ENCODE data around the gene LANCL3.
"Not testable (repeated sequence)": the region's sequence is repeated elsewhere in the genome, so short reads cannot be mapped to it uniquely, and the experiment has no call there.

LANCL3 gene

GRCh38 chrX:37627602-37628001 lies 56.1 kb downstream of the LANCL3 start:
- DNase-seq = no peak

DNA sequence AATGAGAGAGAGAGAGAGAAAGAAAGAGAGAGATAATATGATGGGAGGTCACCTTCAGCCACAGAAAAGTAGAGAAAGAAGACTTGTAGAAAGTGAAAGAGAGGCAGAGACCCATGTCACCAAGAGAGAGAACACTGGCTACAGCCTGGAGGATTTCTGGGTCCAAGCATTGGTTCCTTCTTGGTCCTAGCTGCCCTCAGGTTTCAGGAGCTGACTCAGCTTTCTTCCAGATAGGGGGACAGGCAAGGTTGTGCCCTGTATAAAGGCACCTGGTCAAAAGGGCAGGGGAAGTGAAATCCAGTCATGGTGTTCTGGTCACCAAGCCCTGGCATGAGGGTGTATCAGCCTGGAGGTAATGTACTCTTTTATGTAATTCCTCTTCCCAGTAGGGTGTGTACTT lies 66.6 kb downstream of the LANCL3 start:
- DNase-seq = no peak

GRCh38 chrX:37640142-37640541 lies 68.7 kb downstream of the LANCL3 start:
- peak; percentile 6 to 12 for DNase-seq

- DNase-seq = no peak
Measured at GRCh38 chrX:37641859-37642258, 70.4 kb downstream of the LANCL3 start.

DNA sequence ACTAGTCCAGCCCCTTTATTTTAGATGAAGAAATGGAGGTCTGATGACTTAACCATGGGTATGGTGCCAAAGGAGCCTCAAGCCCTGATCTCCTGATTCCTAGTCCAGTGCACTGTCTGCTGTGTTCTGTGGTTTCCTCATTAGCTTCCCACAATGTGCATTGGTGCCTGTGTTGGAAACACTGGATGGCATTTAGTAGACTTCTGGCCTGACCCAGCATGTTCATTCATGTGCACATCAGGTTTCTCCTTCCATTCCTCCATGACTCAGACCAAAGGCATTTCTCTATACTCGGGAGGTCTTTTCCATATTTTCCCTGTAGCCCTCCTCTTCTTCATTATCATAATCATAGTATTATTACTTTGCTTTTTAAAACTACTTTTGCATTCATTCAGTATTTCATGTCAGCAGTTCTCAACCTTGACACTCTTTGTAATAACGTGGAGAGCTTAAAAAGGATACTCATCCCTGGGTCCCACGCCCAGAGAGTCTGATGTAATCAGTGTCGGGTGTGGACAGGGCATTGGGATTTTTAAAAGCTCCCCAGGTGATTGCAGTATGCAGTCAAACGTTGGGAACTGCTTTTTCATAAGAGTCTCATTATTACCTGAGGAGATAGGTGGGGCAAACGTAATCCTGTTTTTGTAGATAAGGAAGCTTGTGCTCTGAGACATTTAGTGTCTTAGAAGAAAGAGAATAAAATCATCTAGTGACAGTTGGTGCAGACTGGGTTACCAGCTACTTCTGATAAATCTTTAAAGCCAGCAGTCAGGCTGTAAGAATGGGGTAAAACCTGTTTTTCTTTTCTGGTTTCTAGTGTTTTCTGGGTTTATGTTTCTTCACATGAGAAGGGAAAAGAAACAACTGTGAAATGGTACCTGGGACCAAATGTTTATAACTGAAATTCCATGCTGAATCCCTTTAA lies 73.2 kb downstream of the LANCL3 start:
- DNase-seq = no peak

DNA sequence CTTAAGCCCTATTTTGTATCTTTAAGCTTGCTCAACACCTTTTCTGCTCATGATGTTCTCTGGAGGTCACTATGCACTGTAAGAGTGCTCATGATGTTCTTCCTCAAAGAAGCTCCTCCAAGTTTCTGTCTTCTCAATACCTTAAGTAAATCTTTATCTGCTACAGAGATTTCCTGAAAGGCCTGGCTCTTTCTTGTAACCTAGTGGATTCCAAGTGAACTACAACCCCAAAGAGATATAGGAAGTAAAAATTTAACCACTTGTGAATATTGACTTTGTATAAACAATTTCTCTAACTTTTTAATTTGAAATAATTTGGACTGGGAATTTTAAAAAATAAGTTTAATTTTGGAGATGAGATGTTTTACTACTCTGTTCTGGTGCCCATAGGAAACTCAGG lies 74.8 kb downstream of the LANCL3 start:
- DNase-seq = no peak

GRCh38 chrX:37650879-37651278 lies 79.4 kb downstream of the LANCL3 start:
- not testable (repeated sequence) for DNase-seq

- DNase-seq = no peak
Measured at GRCh38 chrX:37651921-37652452, 80.5 kb downstream of the LANCL3 start.

- no peak for DNase-seq
Measured at GRCh38 chrX:37652589-37653231, 81.2 kb downstream of the LANCL3 start.

DNA sequence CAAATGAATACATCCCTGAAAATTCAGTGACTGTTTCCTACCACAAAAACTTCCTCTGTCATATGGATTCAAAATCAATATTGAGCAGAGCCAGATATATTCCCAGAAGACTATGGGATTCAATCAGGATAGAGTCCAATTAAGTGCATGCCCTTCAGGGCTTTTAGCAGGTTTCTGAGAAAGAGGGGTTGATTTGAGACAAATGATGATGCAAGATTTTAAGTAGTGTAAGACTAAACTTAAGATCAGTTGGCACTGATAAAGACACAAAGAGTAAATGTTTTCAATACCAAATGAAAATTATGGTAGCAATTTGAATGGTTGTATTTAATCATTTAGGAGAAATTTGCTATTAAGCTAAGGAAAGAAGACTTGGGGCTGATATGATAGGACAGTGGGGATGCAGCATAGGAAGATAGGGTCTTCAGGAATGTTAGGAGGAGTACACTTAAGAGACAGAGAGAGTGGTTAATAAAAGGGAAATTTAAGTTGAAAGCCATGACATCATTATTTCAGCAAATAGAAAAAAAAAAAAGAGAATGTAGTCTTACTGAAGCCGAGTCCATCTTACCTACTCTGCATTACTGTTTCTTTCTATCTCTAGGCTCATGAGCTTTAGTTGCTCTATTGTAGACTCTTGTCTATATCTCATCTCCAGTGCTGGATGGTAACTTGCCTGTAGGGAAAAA lies 82.1 kb downstream of the LANCL3 start:
- no peak for DNase-seq

DNA sequence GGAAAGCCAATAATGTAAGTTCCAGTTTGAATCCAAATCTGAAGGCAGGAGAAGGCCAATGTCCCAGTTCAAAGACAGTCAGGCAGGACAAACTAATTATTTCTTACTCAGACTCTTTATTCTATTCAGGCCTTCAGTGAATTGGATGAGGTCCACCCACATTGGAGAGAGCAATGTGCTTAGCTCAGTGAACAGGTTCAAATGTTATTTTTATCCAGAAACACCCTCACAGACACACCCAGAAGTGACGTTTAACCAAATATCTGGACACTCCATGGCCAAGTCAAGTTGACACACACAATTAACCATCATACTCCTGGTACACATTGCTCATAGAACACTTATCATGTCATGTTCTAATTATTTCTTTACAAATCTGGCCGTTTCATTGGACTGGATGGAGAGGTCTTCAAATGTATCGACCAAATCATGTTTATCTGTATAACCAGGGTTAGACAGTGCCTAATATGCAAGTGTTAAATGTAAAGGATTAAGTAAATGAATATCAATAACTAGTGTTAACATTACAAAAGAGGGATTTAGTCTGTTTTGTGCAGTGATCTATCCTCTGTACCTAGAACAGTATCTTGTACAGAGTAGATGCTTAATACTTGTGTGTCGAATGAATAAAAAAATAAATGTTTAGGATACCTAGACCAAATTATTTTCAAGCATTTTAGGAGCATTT lies 87.0 kb downstream of the LANCL3 start:
- no peak for DNase-seq

DNA sequence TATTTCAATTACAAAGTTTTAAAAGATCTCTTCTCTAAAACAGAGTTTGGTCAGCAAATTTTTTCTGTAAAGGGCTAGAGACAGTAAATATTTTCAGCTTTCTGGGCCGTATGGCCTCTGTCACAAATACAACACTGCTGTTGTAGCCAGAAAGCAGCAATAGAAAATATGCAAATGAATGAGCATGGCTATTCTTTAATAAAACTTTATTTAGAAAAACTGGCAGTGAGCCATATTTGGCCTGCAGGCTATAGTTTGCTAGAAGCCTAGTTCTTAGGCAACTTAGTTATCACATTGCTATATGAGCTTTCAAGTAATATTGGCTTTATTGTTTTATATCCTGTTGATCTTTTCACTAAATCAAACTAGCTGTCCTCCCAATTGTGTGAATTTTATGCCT lies 87.6 kb downstream of the LANCL3 start:
- DNase-seq = no peak

GRCh38 chrX:37662181-37662580 lies 90.7 kb downstream of the LANCL3 start:
- no peak for DNase-seq

DNA sequence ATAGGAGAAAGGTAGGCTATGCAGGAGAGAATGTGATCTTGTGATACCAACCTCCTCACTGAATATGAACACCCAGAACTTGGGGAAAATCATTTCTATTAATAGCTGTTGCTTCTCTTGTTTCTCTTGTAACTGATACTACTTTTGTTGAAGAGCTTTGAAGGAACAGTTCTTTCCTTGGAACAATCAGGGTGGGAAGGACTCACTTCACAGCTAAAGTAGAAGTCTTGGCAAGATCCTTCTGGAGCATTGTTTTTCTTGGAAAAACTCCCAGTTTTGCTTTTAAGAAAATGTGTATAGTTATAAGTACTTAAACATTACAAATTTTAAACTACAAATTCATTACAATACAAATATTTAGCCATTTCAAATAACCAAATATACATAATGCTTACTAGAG lies 95.1 kb downstream of the LANCL3 start:
- no peak for DNase-seq

DNA sequence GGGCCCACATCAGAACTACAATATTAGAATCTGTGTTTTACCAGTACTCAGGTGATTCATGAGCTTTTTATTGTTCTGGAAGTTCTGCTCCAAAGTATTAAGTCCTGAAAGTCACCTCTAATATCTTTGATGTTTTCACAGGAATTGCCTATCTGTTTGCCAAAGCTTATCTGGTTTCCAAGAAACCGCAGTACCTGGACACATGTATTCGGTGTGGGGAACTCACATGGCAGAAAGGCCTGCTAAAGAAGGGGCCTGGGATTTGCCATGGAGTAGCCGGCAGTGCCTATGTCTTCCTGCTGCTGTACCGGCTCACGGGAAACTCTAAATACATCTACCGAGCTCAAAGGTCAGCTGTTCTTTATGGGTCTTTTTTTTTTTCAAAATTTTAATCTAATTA lies 95.7 kb downstream of the LANCL3 start:
- DNase-seq = no peak

DNA sequence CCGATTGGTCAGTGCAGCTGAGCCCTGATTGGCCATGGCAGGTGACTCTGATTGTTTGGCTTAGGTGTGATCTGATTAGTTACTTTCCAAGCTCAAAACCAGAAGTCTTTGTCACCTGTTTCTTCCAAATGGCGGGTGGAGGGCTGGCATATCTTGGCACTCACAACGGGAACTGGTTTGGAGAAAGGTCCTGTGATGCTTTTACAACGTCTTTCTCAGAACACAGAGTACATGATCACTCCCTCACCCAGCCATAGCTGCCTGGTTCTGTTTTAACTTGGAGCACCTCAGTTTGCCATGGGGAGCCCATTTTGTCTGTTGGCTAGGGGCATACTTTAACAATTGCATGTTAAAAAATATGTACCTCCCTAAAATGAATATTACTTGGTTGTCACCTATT lies 101.1 kb downstream of the LANCL3 start:
- no peak for DNase-seq

DNA sequence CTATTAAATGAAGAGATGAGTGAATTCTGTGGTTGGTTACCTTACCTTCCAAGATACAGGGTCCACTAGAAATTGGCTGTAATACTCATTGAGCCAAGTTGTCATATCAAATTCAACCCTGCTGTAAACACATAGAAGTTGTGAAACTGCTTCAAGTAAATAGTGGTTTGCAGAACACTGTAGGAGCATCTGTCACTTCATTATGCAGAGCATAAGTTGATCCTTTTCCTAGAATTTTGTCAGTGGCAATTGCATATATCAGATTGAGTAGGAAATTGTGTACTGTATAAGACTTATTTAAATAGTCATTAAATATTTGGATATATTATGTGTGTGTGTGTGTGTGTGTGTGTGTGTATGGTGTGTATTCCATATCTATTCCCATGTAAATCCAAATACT lies 105.3 kb downstream of the LANCL3 start:
- no peak for DNase-seq

DNA sequence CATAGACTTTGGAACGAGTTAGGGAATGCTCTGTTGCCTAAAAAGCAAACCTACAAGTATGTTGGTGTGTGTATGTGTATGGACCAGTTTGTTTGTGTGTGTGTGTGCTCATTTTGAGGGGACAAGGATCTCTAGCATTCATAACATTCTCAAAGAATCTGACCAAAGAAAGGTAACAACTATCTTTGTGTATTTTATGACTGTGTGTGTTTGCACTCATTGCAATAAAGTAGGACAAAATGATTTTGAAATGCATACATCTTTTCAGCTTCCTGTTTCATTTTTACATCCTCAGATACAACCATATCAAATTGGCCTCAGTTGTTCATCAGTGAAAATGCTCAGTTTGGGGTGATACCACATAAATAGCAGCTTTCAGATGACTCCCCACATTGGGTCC lies 105.8 kb downstream of the LANCL3 start:
- DNase-seq = no peak

GRCh38 chrX:37677765-37678164 lies 106.3 kb downstream of the LANCL3 start:
- no peak for DNase-seq

DNA sequence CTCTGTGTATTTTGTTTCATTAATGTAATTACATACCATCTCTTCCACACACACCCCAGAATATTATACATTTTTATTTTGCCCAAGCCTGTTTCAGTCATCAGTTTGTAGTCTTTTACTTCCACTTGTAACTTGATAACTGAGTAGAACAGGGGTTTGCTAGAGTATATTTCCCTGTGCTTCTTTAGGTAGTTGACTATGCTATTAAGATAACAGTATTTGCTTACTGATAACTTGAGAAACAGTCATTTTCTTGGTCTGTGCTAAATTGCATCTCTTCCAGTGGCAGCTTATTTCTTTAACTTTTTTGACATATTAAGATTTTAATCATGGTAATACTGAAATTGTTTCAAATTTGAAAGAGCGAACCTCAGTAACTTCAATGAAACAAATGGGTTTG lies 107.1 kb downstream of the LANCL3 start:
- DNase-seq = no peak

DNA sequence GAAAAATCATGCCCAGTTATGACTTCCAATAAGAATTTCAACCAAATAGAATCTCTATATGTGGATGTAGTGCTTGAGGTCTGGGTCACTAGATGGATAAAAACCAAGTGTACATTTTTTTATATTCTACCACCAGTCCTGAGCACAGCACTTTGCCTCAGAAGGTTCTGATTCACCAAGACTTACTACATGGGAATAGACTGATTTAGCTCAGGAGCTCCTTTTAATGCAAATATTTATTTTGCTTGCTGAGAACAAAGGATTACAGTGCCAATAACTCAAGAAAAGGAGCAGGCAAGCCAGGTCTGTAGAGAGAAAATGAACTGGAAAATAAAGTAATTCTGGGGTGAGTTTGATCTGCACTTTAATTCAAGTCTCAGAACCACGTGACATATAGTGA lies 107.8 kb downstream of the LANCL3 start:
- DNase-seq = no peak

DNA sequence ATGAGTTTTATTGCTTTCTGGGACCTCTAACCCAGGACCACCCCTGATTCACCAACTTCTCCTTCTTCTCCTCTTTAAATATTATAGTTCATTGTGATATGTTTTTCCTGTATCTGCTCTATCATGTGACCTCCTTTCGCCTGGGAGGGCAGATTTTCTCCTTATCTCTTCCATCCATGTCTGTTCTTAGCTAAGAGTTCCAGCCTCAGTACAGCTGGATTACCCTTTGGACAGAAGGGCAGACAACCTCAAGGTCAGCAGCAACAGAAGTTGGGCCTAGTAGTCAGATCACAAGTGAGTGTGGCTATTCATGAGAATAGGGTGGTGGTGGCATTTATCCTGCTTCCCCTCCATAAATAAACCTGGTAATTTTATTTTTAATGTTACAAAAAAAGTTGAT lies 108.4 kb downstream of the LANCL3 start:
- no peak for DNase-seq

- DNase-seq = no peak
Measured at GRCh38 chrX:37684426-37684825, 113.0 kb downstream of the LANCL3 start.

All from Kasumi-1 (cell line).